Thyroid gland (tissue), 4 donors: ENCODE data around the gene PLXNA3.

Experiments
- POLR2A ChIP-seq, 2 donors: fragments of 450-650 bp; IDR thresholded peaks; one replicate each; pipeline ENCODE4 v1.6.1; 2017; ENCODE audit warnings: antibody characterized with exemption in 2 of 2, mild to moderate bottlenecking in 2 of 2, moderate library complexity in 1 of 2
- TF ChIP-seq, protein P1 (sequence below), 6 experiments: fragments of 200-600 bp in 3 of 6; fragments of 450-650 bp in 3 of 6; sonication (generic) in 3 of 6; IDR thresholded peaks; one replicate each; pipeline ENCODE4 v1.5.1; 2016 to 2019; ENCODE audit warnings: antibody characterized with exemption in 6 of 6, mild to moderate bottlenecking in 2 of 6, inconsistent platforms in 1 of 6, moderate library complexity in 1 of 6

DNA sequence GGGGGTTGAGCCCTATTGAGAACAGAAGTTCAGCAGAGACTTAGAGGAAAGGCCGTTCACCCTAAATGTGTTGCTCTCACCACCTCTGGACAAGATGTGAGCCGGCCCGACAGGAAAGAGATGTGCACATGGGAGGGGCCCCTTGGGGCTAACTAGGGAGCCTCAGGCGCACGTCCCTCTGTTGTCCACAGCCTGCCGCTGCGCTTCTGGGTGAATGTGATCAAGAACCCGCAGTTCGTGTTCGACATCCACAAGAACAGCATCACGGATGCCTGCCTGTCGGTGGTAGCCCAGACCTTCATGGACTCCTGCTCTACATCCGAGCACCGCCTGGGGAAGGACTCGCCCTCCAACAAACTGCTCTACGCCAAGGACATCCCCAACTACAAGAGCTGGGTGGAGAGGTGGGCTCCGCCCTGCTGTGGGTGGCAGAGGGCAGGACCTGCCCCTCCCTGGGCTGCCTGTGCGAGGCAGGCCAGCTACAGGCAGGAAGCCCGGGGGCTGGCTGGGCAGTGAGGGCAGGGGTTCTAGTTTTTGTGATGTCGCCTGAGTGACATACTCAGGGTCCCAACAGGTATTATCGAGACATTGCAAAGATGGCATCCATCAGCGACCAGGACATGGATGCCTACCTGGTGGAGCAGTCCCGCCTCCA lies 13.0 kb downstream of the PLXNA3 start:
- TF ChIP-seq, protein P1, sequence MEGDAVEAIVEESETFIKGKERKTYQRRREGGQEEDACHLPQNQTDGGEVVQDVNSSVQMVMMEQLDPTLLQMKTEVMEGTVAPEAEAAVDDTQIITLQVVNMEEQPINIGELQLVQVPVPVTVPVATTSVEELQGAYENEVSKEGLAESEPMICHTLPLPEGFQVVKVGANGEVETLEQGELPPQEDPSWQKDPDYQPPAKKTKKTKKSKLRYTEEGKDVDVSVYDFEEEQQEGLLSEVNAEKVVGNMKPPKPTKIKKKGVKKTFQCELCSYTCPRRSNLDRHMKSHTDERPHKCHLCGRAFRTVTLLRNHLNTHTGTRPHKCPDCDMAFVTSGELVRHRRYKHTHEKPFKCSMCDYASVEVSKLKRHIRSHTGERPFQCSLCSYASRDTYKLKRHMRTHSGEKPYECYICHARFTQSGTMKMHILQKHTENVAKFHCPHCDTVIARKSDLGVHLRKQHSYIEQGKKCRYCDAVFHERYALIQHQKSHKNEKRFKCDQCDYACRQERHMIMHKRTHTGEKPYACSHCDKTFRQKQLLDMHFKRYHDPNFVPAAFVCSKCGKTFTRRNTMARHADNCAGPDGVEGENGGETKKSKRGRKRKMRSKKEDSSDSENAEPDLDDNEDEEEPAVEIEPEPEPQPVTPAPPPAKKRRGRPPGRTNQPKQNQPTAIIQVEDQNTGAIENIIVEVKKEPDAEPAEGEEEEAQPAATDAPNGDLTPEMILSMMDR (IDR thresholded peaks at IDR 0.05): no peak
- no peak for TF ChIP-seq POLR2A (IDR thresholded peaks at IDR 0.05)
